TTC549 (cell line): ENCODE results near the gene HSPB6.
A peak's percentile ranks its signal among the peaks of the same experiment; 100 is the strongest.
"Not testable (repeated sequence)": the region's sequence is repeated elsewhere in the genome, so short reads cannot be mapped to it uniquely, and the experiment has no call there.

Experiments used
- FAIRE-seq: peaks from 2 replicates; lab custom pipeline; 2012; peaks lifted over from hg19 to GRCh38; lab: Jason Lieb, UNC

The HSPB6 gene

GRCh38 chr19:35785339-35785627 lies 28.5 kb upstream of the HSPB6 start:
- no peak for FAIRE-seq

DNA sequence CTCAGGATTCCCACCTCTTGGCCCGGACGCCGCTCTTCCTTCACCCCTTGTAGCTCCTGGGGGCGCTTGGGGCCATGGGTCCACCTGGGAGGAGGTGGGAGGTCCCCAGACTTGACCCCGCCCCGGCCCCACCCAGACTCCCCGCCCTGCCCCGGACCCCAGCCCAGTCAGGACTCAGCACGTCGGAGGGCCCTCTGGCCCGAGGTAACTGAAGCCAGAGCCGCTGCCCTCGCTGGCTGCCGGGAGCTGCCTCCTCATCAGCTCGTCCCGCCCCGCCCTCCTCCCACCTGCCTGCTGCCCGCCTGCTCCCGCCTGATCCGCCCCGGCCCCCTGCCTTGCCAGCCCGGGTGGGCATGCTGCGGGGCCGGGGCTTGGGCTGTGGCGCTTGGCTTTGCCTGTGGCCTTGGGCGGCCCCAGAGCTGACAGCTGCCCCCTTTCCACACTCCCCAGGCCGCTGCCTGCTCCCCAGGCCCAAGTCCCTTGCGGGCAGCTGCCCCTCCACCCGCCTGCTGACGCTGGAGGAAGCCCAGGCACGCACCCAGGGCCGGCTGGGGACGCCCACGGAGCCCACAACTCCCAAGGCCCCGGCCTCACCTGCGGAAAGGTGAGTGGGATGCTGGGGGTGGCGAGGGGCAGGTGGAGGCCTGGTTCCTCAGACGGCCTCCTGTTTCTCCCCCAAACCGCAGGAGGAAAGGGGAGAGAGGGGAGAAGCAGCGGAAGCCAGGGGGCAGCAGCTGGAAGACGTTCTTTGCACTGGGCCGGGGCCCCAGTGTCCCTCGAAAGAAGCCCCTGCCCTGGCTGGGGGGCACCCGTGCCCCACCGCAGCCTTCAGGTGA lies 27.9 kb upstream of the HSPB6 start:
- FAIRE-seq = no peak

DNA sequence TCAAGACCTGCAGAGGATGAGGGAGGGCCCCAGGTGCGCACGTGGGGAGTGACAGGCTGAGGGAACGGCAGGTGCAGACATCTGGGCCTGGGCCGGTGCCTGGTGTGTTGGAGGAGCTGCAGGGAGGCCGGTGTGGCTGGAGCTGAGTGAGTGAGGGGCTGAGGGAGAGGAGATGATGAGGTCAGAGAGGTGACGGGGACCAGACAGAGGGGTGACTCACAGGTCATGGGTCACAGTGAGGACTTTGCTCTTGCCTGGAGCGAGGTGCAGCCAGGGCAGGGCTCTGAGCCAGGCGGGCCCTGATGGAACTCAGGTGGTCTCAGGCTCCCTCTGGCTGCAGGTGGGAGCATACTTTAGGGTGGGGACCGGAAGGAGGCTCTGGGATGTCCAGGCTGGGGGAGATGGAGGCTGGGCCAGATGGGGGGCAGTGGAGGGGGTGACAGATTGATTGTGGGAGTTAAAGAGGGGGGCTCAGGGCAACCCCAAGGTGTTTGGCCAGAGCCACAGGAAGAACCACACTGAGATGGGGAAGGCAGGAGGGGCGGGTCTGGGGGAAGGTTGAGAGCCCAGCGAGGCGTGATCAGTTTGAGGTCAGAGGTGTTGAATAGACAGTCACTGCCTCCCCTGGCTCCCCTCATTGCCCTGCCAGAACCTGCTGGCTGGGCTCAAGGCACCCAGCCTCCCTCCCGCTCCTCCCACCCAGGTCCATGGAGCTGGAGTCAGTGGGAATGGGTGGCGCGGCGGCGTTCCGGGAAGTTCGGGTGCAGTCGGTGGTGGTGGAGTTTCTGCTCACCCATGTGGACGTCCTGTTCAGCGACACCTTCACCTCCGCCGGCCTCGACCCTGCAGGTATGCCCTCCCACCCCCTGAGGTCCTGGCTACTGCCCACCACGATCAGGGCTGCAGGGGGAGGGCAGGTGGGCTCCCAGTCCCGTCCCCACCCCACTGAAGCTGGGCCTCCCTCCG lies 26.9 kb upstream of the HSPB6 start:
- FAIRE-seq = no peak

GRCh38 chr19:35782589-35782988 lies 25.8 kb upstream of the HSPB6 start:
- no peak for FAIRE-seq

- no peak for FAIRE-seq
Observed at GRCh38 chr19:35781650-35782049, 24.8 kb upstream of the HSPB6 start.

GRCh38 chr19:35780717-35781116 lies 23.9 kb upstream of the HSPB6 start:
- no peak for FAIRE-seq

GRCh38 chr19:35780058-35780457 lies 23.2 kb upstream of the HSPB6 start:
- FAIRE-seq = no peak

DNA sequence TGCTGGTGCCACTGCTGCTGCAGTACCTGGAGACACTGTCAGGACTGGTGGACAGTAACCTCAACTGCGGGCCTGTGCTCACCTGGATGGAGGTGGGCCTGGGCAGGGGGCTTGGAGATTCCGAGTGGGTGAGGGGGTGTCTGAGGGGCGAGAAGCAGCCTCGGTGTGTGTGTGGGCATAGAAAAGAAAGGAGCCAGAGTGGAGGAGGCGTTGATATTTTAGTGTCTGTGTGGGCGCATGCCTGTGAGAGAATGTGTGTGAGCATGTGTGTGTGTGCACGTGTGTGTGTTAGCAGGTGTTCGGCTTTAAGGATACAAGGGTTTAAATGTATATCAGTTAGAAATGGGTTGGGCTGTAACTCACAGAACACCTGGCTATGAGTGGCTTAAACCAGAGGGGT lies 22.2 kb upstream of the HSPB6 start:
- FAIRE-seq = no peak

GRCh38 chr19:35777961-35778360 lies 21.1 kb upstream of the HSPB6 start:
- no peak for FAIRE-seq

GRCh38 chr19:35777086-35777841 lies 20.4 kb upstream of the HSPB6 start:
- FAIRE-seq = no peak

- no peak for FAIRE-seq
Observed at GRCh38 chr19:35776102-35776788, 19.4 kb upstream of the HSPB6 start.

GRCh38 chr19:35775298-35776101 lies 18.7 kb upstream of the HSPB6 start, which contains the start of gene ARHGAP33:
Gene ARHGAP33 (plus strand): TSS chr19:35775564. CDS start chr19:35775659, 95 bp downstream.
- peak; percentile 93 for FAIRE-seq

DNA sequence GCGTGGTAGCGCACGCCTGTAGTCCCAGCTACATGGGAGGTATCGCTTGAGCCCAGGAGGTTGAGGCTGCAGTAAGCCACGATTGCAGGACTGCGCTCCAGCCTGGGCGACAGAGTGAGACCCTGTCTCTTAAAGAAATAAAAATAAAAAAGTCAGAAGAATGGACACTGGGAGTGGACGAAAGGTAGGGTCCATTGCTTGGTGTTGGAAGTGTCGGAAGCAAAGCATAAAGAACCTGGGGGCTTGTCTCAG lies 18.1 kb upstream of the HSPB6 start:
- FAIRE-seq = no peak

DNA sequence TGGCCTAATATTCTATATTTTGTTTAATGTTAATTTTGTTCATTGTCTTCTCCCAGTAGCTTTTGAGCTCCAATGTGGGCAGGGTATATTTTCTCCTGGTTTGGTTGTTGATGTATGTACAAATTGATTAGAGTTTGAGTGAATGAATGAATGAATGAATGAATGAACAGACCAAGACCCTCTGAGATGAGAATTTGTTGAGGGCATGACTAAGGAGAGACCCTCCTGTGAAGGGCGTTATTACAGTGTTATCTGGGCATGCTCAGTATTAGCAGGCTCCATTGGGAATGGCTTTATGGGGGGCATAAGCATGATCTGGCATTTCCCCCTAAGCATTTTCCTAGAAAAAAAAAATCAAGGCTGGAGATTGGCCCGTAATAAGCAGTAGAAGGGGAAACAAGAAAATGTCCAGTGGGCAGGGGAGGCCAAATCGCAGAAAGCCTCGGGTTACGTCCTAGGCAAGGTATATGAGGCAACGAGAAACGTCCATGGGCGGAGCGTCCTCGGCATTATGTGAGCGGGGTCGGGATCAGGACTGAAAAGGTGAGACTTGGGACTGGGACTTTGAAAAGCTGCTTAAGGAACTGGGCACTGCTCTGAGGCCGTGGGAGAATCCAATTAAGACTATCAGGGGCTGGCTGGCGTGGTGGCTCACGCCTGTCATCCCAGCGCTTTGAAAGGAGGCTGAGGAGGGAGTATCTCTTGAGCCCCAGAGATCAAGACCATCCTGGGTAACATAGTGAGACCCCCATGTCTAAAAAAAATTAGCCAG lies 17.6 kb upstream of the HSPB6 start:
- no peak for FAIRE-seq

GRCh38 chr19:35773020-35773806 lies 16.4 kb upstream of the HSPB6 start:
- FAIRE-seq = no peak

- not testable (repeated sequence) for FAIRE-seq
Observed at GRCh38 chr19:35772362-35772761, 15.5 kb upstream of the HSPB6 start.

DNA sequence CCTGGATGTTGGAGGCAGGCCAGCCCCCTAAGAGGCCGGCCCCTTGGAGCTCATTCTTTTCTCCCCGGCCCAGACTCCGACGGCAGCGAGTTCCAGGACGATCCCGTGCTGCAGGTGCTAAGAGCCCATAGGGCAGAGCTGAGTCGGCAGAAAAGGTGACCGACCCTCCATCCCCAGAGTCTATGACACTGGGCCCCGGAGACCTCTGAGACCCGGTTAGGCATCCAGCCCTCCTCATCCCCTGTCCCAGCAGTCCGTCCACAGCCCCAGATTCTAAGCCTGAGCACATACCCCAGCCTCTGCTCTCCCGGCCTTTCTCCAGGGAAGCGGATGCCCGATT lies 11.2 kb upstream of the HSPB6 start:
- no peak for FAIRE-seq

GRCh38 chr19:35767288-35768081 lies 10.7 kb upstream of the HSPB6 start:
- FAIRE-seq = no peak

- no peak for FAIRE-seq
Observed at GRCh38 chr19:35766571-35767104, 9.8 kb upstream of the HSPB6 start.
